ENCODE results near the gene XPC.

The XPC gene

GRCh38 chr3:14224895-14225294 is 46.5 kb upstream of the XPC start:
- peaks cover 10% of the 10 kb centered on the region for H3K4me1 ChIP-seq (ENCODE audit: control insufficient read depth, insufficient read depth, low read depth, low read length)
- WGBS, result 5% methylated on average over 4 of the region's 6 CpGs
- peak; percentile 77 for DNase-seq
- no peak overlapping the region for H4K8ac ChIP-seq (ENCODE audit: low read length)
- H3K79me1 ChIP-seq (replicated peaks; ENCODE audit: low read length, poor library complexity, severe bottlenecking), result no peaks in the 10 kb centered on the region
- no peak overlapping the region for H3K4me3 ChIP-seq (ENCODE audit: insufficient read depth in 1 of 2, low read depth in 1 of 2, low read length in 2 of 2)
- H3K4ac ChIP-seq (ENCODE audit: low read depth in 1 of 2, low read length in 2 of 2), result peak overlapping the region; percentile 61 to 75
- H3K9ac ChIP-seq (ENCODE audit: low read length), result no peak overlapping the region
- H2BK15ac ChIP-seq (ENCODE audit: low read depth, poor library complexity, severe bottlenecking), result no peak overlapping the region
- H2BK5ac ChIP-seq (ENCODE audit: low read depth, low read length, poor library complexity, severe bottlenecking), result no peak overlapping the region
- H2BK12ac ChIP-seq (ENCODE audit: low read length in 2 of 2), result peak overlapping the region; percentile 73 to 76
- H3K4me2 ChIP-seq (ENCODE audit: low read length, poor library complexity, severe bottlenecking), result no peak overlapping the region
- no peak overlapping the region for H3K23ac ChIP-seq (ENCODE audit: low read length in 2 of 2)
- no peak overlapping the region for H2AFZ ChIP-seq (ENCODE audit: low read depth, low read length)
- H2BK120ac ChIP-seq (ENCODE audit: low read depth, low read length), result peak overlapping the region; percentile 29
- no peak overlapping the region for H2AK5ac ChIP-seq (ENCODE audit: low read length, severe bottlenecking)
- no peaks in the 10 kb centered on the region for H3K36me3 ChIP-seq (ENCODE audit: control insufficient read depth in 1 of 2, insufficient read depth in 2 of 2, low read depth in 1 of 2, low read length in 2 of 2)
- H3K9me3 ChIP-seq (ENCODE audit: control insufficient read depth, low read length), result peaks cover 20% of the 10 kb centered on the region
- no peak overlapping the region for H3K27ac ChIP-seq (ENCODE audit: low read length, poor library complexity, severe bottlenecking)
- no peak overlapping the region for H4K91ac ChIP-seq (ENCODE audit: low read length)
- peak overlapping the region; percentile 72 to 91 for H3K18ac ChIP-seq (ENCODE audit: low read depth in 1 of 2, low read length in 2 of 2)
- H3K14ac ChIP-seq (ENCODE audit: low read length in 2 of 2), result no peak overlapping the region
- peaks cover 0 to 5% of the 10 kb centered on the region in 2 experiments for H3K27me3 ChIP-seq (ENCODE audit: control insufficient read depth in 1 of 2, insufficient read depth in 1 of 2, low read length in 2 of 2)

- peak overlapping the region; percentile 79 for H4K91ac ChIP-seq (ENCODE audit: low read length)
- H3K9me3 ChIP-seq (ENCODE audit: control insufficient read depth, low read length), result peaks cover 22% of the 10 kb centered on the region
- H2AFZ ChIP-seq (ENCODE audit: low read depth, low read length), result no peak overlapping the region
- H2BK12ac ChIP-seq (ENCODE audit: low read length in 2 of 2), result peak overlapping the region; percentile 69 to 76
- no peaks in the 10 kb centered on the region for H3K36me3 ChIP-seq (ENCODE audit: control insufficient read depth in 1 of 2, insufficient read depth in 2 of 2, low read depth in 1 of 2, low read length in 2 of 2)
- H3K14ac ChIP-seq (ENCODE audit: low read length in 2 of 2), result no peak overlapping the region
- peaks cover 0 to 5% of the 10 kb centered on the region in 2 experiments for H3K27me3 ChIP-seq (ENCODE audit: control insufficient read depth in 1 of 2, insufficient read depth in 1 of 2, low read length in 2 of 2)
- H3K4ac ChIP-seq (ENCODE audit: low read depth in 1 of 2, low read length in 2 of 2), result peak overlapping the region; percentile 35 to 60
- H2BK5ac ChIP-seq (ENCODE audit: low read depth, low read length, poor library complexity, severe bottlenecking), result no peak overlapping the region
- DNase-seq, result no peak
- no peak overlapping the region for H3K23ac ChIP-seq (ENCODE audit: low read length in 2 of 2)
- H2BK120ac ChIP-seq (ENCODE audit: low read depth, low read length), result peak overlapping the region; percentile 29
- WGBS, result 75% methylated on average over 1 of the region's 1 CpG
- H3K4me2 ChIP-seq (ENCODE audit: low read length, poor library complexity, severe bottlenecking), result no peak overlapping the region
- no peak overlapping the region for H3K27ac ChIP-seq (ENCODE audit: low read length, poor library complexity, severe bottlenecking)
- peaks cover 9% of the 10 kb centered on the region for H3K4me1 ChIP-seq (ENCODE audit: control insufficient read depth, insufficient read depth, low read depth, low read length)
- H2BK15ac ChIP-seq (ENCODE audit: low read depth, poor library complexity, severe bottlenecking), result no peak overlapping the region
- no peak overlapping the region for H3K9ac ChIP-seq (ENCODE audit: low read length)
- peak overlapping the region; percentile 57 for H4K8ac ChIP-seq (ENCODE audit: low read length)
- H2AK5ac ChIP-seq (ENCODE audit: low read length, severe bottlenecking), result no peak overlapping the region
- H3K4me3 ChIP-seq (ENCODE audit: insufficient read depth in 1 of 2, low read depth in 1 of 2, low read length in 2 of 2), result no peak overlapping the region
- peak overlapping the region; percentile 52 to 91 for H3K18ac ChIP-seq (ENCODE audit: low read depth in 1 of 2, low read length in 2 of 2)
- H3K79me1 ChIP-seq (replicated peaks; ENCODE audit: low read length, poor library complexity, severe bottlenecking), result no peaks in the 10 kb centered on the region
Measured at GRCh38 chr3:14223595-14223994, 45.2 kb upstream of the XPC start.

DNA sequence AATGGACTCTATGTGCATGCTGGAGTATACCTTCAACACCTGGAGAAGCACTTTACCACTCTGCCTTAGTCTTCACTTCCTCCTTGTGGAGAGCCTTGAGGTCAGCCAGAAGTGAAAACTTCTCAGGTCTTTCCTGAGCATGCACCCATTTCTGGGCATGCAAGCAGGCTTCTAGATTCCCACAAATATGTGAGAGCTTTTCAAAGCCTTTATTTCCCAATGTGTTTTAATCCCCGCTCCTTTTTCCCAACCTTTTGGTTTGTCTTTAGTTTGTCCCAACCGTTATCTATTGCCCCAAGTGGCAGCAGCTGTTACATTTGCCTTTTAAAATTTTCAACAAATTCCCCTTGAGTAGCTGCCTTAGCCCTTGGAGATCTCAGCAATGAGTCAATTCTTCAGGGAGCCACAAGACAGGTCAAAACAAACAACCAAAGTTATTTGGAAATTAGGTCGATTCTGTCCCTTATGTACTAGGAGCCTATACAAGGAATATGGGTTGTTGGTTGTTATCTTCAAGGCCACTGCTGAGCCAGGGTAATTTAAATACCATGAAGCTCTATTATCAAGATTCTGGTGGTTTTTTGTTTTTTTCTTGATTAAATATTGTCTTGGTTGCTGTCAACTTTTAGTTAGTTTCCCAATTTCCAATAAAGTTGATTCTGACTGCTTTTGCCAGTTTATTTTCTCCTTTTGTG is 44.6 kb upstream of the XPC start:
- Histone ChIP-seq H3K27ac (ENCODE audit: low read length, poor library complexity, severe bottlenecking) (no peak overlapping the region), H3K18ac (ENCODE audit: low read depth in 1 of 2, low read length in 2 of 2) (peak overlapping the region in 1 of 2 experiments; percentile 52), H3K14ac (ENCODE audit: low read length in 2 of 2) (no peak overlapping the region), H2BK120ac (ENCODE audit: low read depth, low read length) (no peak overlapping the region), H3K4me3 (ENCODE audit: insufficient read depth in 1 of 2, low read depth in 1 of 2, low read length in 2 of 2) (no peak overlapping the region), H3K9ac (ENCODE audit: low read length) (no peak overlapping the region), H3K4ac (ENCODE audit: low read depth in 1 of 2, low read length in 2 of 2) (peak overlapping the region in 1 of 2 experiments; percentile 60), H3K4me2 (ENCODE audit: low read length, poor library complexity, severe bottlenecking) (no peak overlapping the region), H4K8ac (ENCODE audit: low read length) (no peak overlapping the region), H3K27me3 (ENCODE audit: control insufficient read depth in 1 of 2, insufficient read depth in 1 of 2, low read length in 2 of 2) (peaks cover 0 to 5% of the 10 kb centered on the region in 2 experiments), H3K79me1 (replicated peaks; ENCODE audit: low read length, poor library complexity, severe bottlenecking) (no peaks in the 10 kb centered on the region), H2BK15ac (ENCODE audit: low read depth, poor library complexity, severe bottlenecking) (no peak overlapping the region), H2BK12ac (ENCODE audit: low read length in 2 of 2) (peak overlapping the region in 1 of 2 experiments; percentile 76), H2BK5ac (ENCODE audit: low read depth, low read length, poor library complexity, severe bottlenecking) (no peak overlapping the region), H3K4me1 (ENCODE audit: control insufficient read depth, insufficient read depth, low read depth, low read length) (peaks cover 7% of the 10 kb centered on the region), H3K9me3 (ENCODE audit: control insufficient read depth, low read length) (peaks cover 22% of the 10 kb centered on the region), H3K36me3 (ENCODE audit: control insufficient read depth in 1 of 2, insufficient read depth in 2 of 2, low read depth in 1 of 2, low read length in 2 of 2) (no peaks in the 10 kb centered on the region), H2AK5ac (ENCODE audit: low read length, severe bottlenecking) (peak overlapping the region; percentile 37), H4K91ac (ENCODE audit: low read length) (no peak overlapping the region), H2AFZ (ENCODE audit: low read depth, low read length) (no peak overlapping the region), H3K23ac (ENCODE audit: low read length in 2 of 2) (no peak overlapping the region)
- 12% methylated on average over 3 of the region's 3 CpGs for WGBS
- DNase-seq, result peak; percentile 70

DNA sequence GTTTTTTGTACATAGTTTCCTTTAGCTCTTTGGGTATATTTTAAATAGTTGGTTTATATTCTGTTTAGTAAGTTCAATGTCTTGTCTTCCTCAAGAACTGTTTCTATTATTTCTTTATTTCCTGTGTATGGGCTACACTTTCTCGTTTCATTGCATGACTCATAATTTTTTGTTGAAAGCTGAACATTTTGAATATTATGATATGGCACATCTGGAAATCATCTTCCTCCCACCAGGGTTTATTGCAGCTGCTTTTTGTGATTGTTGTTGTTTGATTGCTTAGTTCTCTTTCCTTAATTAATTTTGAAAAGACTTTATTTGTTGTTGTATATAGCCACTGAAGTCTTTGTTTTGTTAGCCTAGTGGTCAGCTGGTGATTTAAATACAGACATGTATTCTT is 44.1 kb upstream of the XPC start:
- H3K18ac ChIP-seq (ENCODE audit: low read depth in 1 of 2, low read length in 2 of 2), result no peak overlapping the region
- H3K79me1 ChIP-seq (replicated peaks; ENCODE audit: low read length, poor library complexity, severe bottlenecking), result no peaks in the 10 kb centered on the region
- no peak overlapping the region for H3K4me2 ChIP-seq (ENCODE audit: low read length, poor library complexity, severe bottlenecking)
- H2BK12ac ChIP-seq (ENCODE audit: low read length in 2 of 2), result no peak overlapping the region
- H2BK15ac ChIP-seq (ENCODE audit: low read depth, poor library complexity, severe bottlenecking), result no peak overlapping the region
- H2BK120ac ChIP-seq (ENCODE audit: low read depth, low read length), result no peak overlapping the region
- H3K4ac ChIP-seq (ENCODE audit: low read depth in 1 of 2, low read length in 2 of 2), result no peak overlapping the region
- peaks cover 0 to 5% of the 10 kb centered on the region in 2 experiments for H3K27me3 ChIP-seq (ENCODE audit: control insufficient read depth in 1 of 2, insufficient read depth in 1 of 2, low read length in 2 of 2)
- H2AK5ac ChIP-seq (ENCODE audit: low read length, severe bottlenecking), result no peak overlapping the region
- no peak overlapping the region for H2BK5ac ChIP-seq (ENCODE audit: low read depth, low read length, poor library complexity, severe bottlenecking)
- no peak overlapping the region for H2AFZ ChIP-seq (ENCODE audit: low read depth, low read length)
- no peak for DNase-seq
- H4K8ac ChIP-seq (ENCODE audit: low read length), result no peak overlapping the region
- no peak overlapping the region for H3K23ac ChIP-seq (ENCODE audit: low read length in 2 of 2)
- no peak overlapping the region for H3K14ac ChIP-seq (ENCODE audit: low read length in 2 of 2)
- H3K9ac ChIP-seq (ENCODE audit: low read length), result no peak overlapping the region
- no peak overlapping the region for H3K27ac ChIP-seq (ENCODE audit: low read length, poor library complexity, severe bottlenecking)
- no peak overlapping the region for H3K4me3 ChIP-seq (ENCODE audit: insufficient read depth in 1 of 2, low read depth in 1 of 2, low read length in 2 of 2)
- peaks cover 7% of the 10 kb centered on the region for H3K4me1 ChIP-seq (ENCODE audit: control insufficient read depth, insufficient read depth, low read depth, low read length)
- no peaks in the 10 kb centered on the region for H3K36me3 ChIP-seq (ENCODE audit: control insufficient read depth in 1 of 2, insufficient read depth in 2 of 2, low read depth in 1 of 2, low read length in 2 of 2)
- no CpG with 5 or more reads among the region's 1 CpG for WGBS
- peaks cover 22% of the 10 kb centered on the region for H3K9me3 ChIP-seq (ENCODE audit: control insufficient read depth, low read length)
- no peak overlapping the region for H4K91ac ChIP-seq (ENCODE audit: low read length)
